Esophagus squamous epithelium (tissue), 5 donors: ENCODE results near the gene ACSF3. TPM values are rescaled to one million over a fixed set of nuclear protein-coding genes. Genes with fewer than 3 reads are reported as not detected.
A peak's percentile ranks its signal among the peaks of the same experiment; 100 is the strongest.

ENCODE experiments used
- DNase-seq: peaks from one replicate; lab custom pipeline; 2025; lab: John Stamatoyannopoulos, UW
- H3K27ac ChIP-seq, 4 donors: fragments of 200-600 bp; sonication (generic); one replicate each; pipeline ENCODE4 v1.5.1; 2016 to 2019; ENCODE audit warnings: mild to moderate bottlenecking in 1 of 4
- H3K27me3 ChIP-seq, 4 donors: fragments of 200-600 bp; sonication (generic); 1 replicate in 3 of 4; 2 replicates in 1 of 4; pipeline versions ENCODE4 v1.5.1 to v1.6.0; 2017 to 2021; ENCODE audit warnings: antibody characterized with exemption in 1 of 4
- H3K36me3 ChIP-seq, 3 donors: fragments of 200-600 bp; sonication (generic); one replicate each; pipeline ENCODE4 v1.5.1; 2016 to 2019
- H3K4me1 ChIP-seq, 3 donors: fragments of 200-600 bp; sonication (generic); one replicate each; pipeline ENCODE4 v1.5.1; 2017 to 2019
- H3K4me3 ChIP-seq, 4 donors: fragments of 200-600 bp; sonication (generic); 1 replicate in 3 of 4; 2 replicates in 1 of 4; pipeline ENCODE4 v1.5.1; 2016 to 2019; ENCODE audit warnings: mild to moderate bottlenecking in 2 of 4, moderate library complexity in 1 of 4
- H3K9me3 ChIP-seq, 3 donors: fragments of 200-600 bp; sonication (generic); one replicate each; pipeline ENCODE4 v1.5.1; 2016 to 2019
- POLR2A ChIP-seq, 4 donors: fragments of 450-650 bp; IDR thresholded peaks; one replicate each; pipeline ENCODE4 v1.6.1; 2017; ENCODE audit warnings: antibody characterized with exemption in 4 of 4, mild to moderate bottlenecking in 4 of 4, moderate library complexity in 3 of 4
- WGBS, 2 donors: methylation state at CpG; one replicate each; pipeline ENCODE4 v1.1.5; 2018; 5-methylcytosine and 5-hydroxymethylcytosine counted together
- intact Hi-C: fragments of 100-400 bp; cut with DNase I; formaldehyde crosslinking; loops from one replicate; pipeline ENCODE4 v1.15.0; 2022
- total RNA-seq, 4 donors: library from RNA; depleted of rRNA; stranded (reverse); fragments of >200 nt; gene quantifications; one replicate each; pipeline ENCODE4 v1.1.0, GENCODE V29; 2016
- TF ChIP-seq, protein P1 (sequence below), 6 experiments: fragments of 450-650 bp in 4 of 6; fragments of 200-600 bp in 2 of 6; sonication (generic) in 2 of 6; IDR thresholded peaks; one replicate each; pipeline ENCODE4 v1.5.1; 2016 to 2019; ENCODE audit warnings: antibody characterized with exemption in 6 of 6, mild to moderate bottlenecking in 4 of 6, moderate library complexity in 4 of 6
- donor health status: DM: yes; HTN: yes; CAD: no.

Gene ACSF3
- total RNA-seq, 4 donors from 2014 or later = 15.1 to 21.1 (median 17.4) TPM

- WGBS, 2 donors = 40 to 66% methylated on average over 27 to 30 of the region's 46 CpGs
- Histone ChIP-seq H3K9me3 (no peaks in the 10 kb centered on the region), H3K27me3 (peaks cover 0 to 98% (median 1%) of the 10 kb centered on the region in 4 donors), H3K27ac (no peak overlapping the region), H3K4me3 (peak overlapping the region; percentile 19 to 50 (median 38)), H3K4me1 (peaks cover 0 to 20% (median 7%) of the 10 kb centered on the region in 3 donors), H3K36me3 (no peaks in the 10 kb centered on the region)
- intact Hi-C loops = no loop called here
- TF ChIP-seq POLR2A (IDR thresholded peaks at IDR 0.05) = no peak
- no peak for DNase-seq
These were observed 41.3 kb upstream of the ACSF3 start for GRCh38 chr16:89052191-89052889.

- no peak for DNase-seq
- no peak overlapping the region for H3K27ac ChIP-seq
- 21 to 47% methylated on average over 3 to 25 of the region's 48 CpGs for WGBS, 2 donors
- intact Hi-C loops = no loop called here
- TF ChIP-seq POLR2A (IDR thresholded peaks at IDR 0.05) = peak in 1 of 4 donors; percentile 33
- TF ChIP-seq, protein P1, sequence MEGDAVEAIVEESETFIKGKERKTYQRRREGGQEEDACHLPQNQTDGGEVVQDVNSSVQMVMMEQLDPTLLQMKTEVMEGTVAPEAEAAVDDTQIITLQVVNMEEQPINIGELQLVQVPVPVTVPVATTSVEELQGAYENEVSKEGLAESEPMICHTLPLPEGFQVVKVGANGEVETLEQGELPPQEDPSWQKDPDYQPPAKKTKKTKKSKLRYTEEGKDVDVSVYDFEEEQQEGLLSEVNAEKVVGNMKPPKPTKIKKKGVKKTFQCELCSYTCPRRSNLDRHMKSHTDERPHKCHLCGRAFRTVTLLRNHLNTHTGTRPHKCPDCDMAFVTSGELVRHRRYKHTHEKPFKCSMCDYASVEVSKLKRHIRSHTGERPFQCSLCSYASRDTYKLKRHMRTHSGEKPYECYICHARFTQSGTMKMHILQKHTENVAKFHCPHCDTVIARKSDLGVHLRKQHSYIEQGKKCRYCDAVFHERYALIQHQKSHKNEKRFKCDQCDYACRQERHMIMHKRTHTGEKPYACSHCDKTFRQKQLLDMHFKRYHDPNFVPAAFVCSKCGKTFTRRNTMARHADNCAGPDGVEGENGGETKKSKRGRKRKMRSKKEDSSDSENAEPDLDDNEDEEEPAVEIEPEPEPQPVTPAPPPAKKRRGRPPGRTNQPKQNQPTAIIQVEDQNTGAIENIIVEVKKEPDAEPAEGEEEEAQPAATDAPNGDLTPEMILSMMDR (IDR thresholded peaks at IDR 0.05) = no peak
- H3K27me3 ChIP-seq = peaks cover 0 to 98% (median 1%) of the 10 kb centered on the region in 4 donors
- H3K36me3 ChIP-seq = no peaks in the 10 kb centered on the region
- peaks cover 0 to 20% (median 6%) of the 10 kb centered on the region in 3 donors for H3K4me1 ChIP-seq
- H3K9me3 ChIP-seq = no peaks in the 10 kb centered on the region
- H3K4me3 ChIP-seq = peak overlapping the region; percentile 19 to 50 (median 38)
These were observed 40.5 kb upstream of the ACSF3 start for GRCh38 chr16:89052890-89053724.

- intact Hi-C loops = no loop called here
- TF ChIP-seq, protein P1 (IDR thresholded peaks at IDR 0.05) = no peak
- TF ChIP-seq POLR2A (IDR thresholded peaks at IDR 0.05) = no peak
- H3K4me1 ChIP-seq = peaks cover 0 to 20% (median 3%) of the 10 kb centered on the region in 3 donors
- H3K27me3 ChIP-seq = peaks cover 0 to 98% (median 1%) of the 10 kb centered on the region in 4 donors
- no peak for DNase-seq
- no peaks in the 10 kb centered on the region for H3K36me3 ChIP-seq
- no peak overlapping the region for H3K4me3 ChIP-seq
- H3K9me3 ChIP-seq = no peaks in the 10 kb centered on the region
- no peak overlapping the region for H3K27ac ChIP-seq
- WGBS, 2 donors = 80% methylated on average over 1 of the region's 16 CpGs; no CpG with 5 or more reads in 1 of the 2 donors
These were observed 40.0 kb upstream of the ACSF3 start for GRCh38 chr16:89053725-89054029.

DNA sequence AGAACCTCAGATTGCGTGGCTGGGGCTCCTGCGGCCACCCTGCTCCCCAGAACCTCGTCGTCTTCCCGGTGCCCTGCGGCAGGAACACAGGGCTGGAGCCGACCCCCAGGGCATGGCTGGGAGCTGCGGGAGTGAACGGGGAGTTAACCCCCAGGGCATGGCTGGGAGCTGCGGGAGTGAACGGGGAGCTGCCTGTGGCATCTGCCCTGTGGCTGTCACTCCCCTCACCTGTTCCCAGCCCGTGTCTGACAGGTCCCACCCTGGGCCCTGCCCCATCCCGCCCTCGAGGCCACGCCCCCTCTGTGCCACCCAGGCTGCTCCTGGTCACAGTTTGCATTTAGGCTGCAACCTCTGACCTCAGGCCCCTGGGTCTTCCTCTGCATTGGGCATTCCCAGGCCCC, 39.4 kb upstream of the ACSF3 start:
- Histone ChIP-seq H3K4me3 (no peak overlapping the region), H3K9me3 (no peaks in the 10 kb centered on the region), H3K36me3 (no peaks in the 10 kb centered on the region), H3K4me1 (peaks cover 0 to 20% (median 3%) of the 10 kb centered on the region in 3 donors), H3K27me3 (peaks cover 0 to 97% (median 1%) of the 10 kb centered on the region in 4 donors), H3K27ac (no peak overlapping the region)
- intact Hi-C loops = no loop called here
- no peak for DNase-seq
- 70% methylated on average over 2 of the region's 15 CpGs; no CpG with 5 or more reads in 1 of the 2 donors for WGBS, 2 donors
- TF ChIP-seq, protein P1 (IDR thresholded peaks at IDR 0.05) = no peak
- no peak for TF ChIP-seq POLR2A (IDR thresholded peaks at IDR 0.05)

DNA sequence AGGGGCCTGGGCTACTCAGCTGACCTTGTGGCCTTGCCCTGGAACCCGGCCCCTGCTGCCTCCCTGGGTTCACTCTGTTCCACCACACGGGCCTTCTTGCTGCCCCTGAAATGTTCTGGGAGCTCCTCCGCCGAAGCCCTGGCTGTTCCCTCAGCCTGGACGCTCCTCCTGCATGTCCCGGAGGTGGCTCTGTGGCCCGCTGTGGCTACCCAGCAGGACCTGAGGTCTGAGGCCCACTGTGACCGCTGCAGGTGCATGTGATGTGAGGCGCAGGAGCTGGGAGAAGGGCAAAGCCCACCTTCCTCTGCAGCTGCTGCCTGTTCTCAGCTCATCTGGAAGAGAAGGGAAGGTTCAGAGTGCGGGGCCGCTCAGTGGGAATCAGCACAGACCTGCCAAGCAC, 38.9 kb upstream of the ACSF3 start:
- H3K4me1 ChIP-seq = peaks cover 0 to 20% (median 3%) of the 10 kb centered on the region in 3 donors
- TF ChIP-seq POLR2A (IDR thresholded peaks at IDR 0.05) = no peak
- TF ChIP-seq, protein P1 (IDR thresholded peaks at IDR 0.05) = no peak
- no peaks in the 10 kb centered on the region for H3K9me3 ChIP-seq
- H3K36me3 ChIP-seq = no peaks in the 10 kb centered on the region
- 60% methylated on average over 3 of the region's 11 CpGs; no CpG with 5 or more reads in 1 of the 2 donors for WGBS, 2 donors
- no peak overlapping the region for H3K27ac ChIP-seq
- H3K4me3 ChIP-seq = no peak overlapping the region
- intact Hi-C loops = no loop called here
- no peak for DNase-seq
- H3K27me3 ChIP-seq = peaks cover 0 to 96% (median under 1%) of the 10 kb centered on the region in 4 donors
